ENCODE results near the gene COL1A2. TPM values are rescaled to one million over a fixed set of nuclear protein-coding genes. Genes with fewer than 3 reads are reported as not detected.

Gene COL1A2
- total RNA-seq, 1 experiment from 2014 or later = 3.0 TPM

- ChIA-PET CTCF (no interaction called here), POLR2A (no interaction called here), RAD21 (ENCODE audit: low non-redundant PET in 1 of 2, low total read pairs in 2 of 2, uncharacterized antibody in 2 of 2, unreplicated experiment in 2 of 2) (no interaction called here)
- Histone ChIP-seq H3K9me2 (ENCODE audit: insufficient read depth) (no peaks in the 10 kb centered on the region), H3K36me3 (ENCODE audit: control insufficient read depth in 1 of 2, insufficient read depth in 2 of 2, low read length in 2 of 2) (no peaks in the 10 kb centered on the region), H3K27me3 (ENCODE audit: insufficient read depth, low read length) (no peaks in the 10 kb centered on the region), H3K4me3 (replicated peaks in 1 of 2; ENCODE audit: low read depth in 1 of 2, low read length in 2 of 2) (no peak overlapping the region), H2AFZ (ENCODE audit: low read depth, low read length, poor library complexity, severe bottlenecking) (no peak overlapping the region), H4K20me1 (ENCODE audit: insufficient read depth) (no peaks in the 10 kb centered on the region), H3K27ac (ENCODE audit: low read depth, low read length) (no peak overlapping the region), H3K79me2 (ENCODE audit: insufficient read depth, low read length) (no peaks in the 10 kb centered on the region), H3K4me1 (ENCODE audit: control insufficient read depth in 1 of 2, insufficient read depth in 2 of 2, low read length in 2 of 2) (no peaks in the 10 kb centered on the region), H3K9ac (ENCODE audit: low read length) (no peak overlapping the region), H3K4me2 (ENCODE audit: low read length) (no peak overlapping the region), H3K9me3 (ENCODE audit: control insufficient read depth in 1 of 2, insufficient read depth in 1 of 2, low read depth in 1 of 2, low read length in 2 of 2) (no peaks in the 10 kb centered on the region)
- DNase-seq (ENCODE audit: low read depth, low spot score) (no peak), ATAC-seq (no peak)
- TF ChIP-seq CTCF (IDR thresholded peaks at IDR 0.05 in 2 of 3, conservative IDR thresholded peaks at IDR 0.05 in 1 of 3; ENCODE audit: borderline replicate concordance in 1 of 3, insufficient read depth in 1 of 3, low read depth in 2 of 3, low read length in 2 of 3) = no peak
- intact Hi-C loops (cut with micrococcal nuclease) = no loop called here
- no TSS peak for BruUV-seq (replicated peaks)
These were observed 27.4 kb downstream of the COL1A2 start for GRCh38 chr7:94422136-94422535.

- no peak overlapping the region for H3K9ac ChIP-seq (ENCODE audit: low read length)
- ChIA-PET RAD21 (ENCODE audit: low non-redundant PET in 1 of 2, low total read pairs in 2 of 2, uncharacterized antibody in 2 of 2, unreplicated experiment in 2 of 2) (no interaction called here), CTCF (no interaction called here), POLR2A (no interaction called here)
- H3K4me3 ChIP-seq (replicated peaks in 1 of 2; ENCODE audit: low read depth in 1 of 2, low read length in 2 of 2) = no peak overlapping the region
- BruUV-seq (replicated peaks) = no TSS peak
- no peaks in the 10 kb centered on the region for H3K9me2 ChIP-seq (ENCODE audit: insufficient read depth)
- H3K4me1 ChIP-seq (ENCODE audit: control insufficient read depth in 1 of 2, insufficient read depth in 2 of 2, low read length in 2 of 2) = no peaks in the 10 kb centered on the region
- intact Hi-C loops (cut with micrococcal nuclease) = no loop called here
- no peak for TF ChIP-seq CTCF (IDR thresholded peaks at IDR 0.05 in 2 of 3, conservative IDR thresholded peaks at IDR 0.05 in 1 of 3; ENCODE audit: borderline replicate concordance in 1 of 3, insufficient read depth in 1 of 3, low read depth in 2 of 3, low read length in 2 of 3)
- TF ChIP-seq SP1 (IDR thresholded peaks at IDR 0.05; ENCODE audit: low read depth) = no peak
- TF ChIP-seq TCF7L2 (IDR thresholded peaks at IDR 0.05; ENCODE audit: borderline replicate concordance, extremely low read depth, insufficient read depth, insufficient read length) = no peak
- TF ChIP-seq JUND (IDR thresholded peaks at IDR 0.05) = no peak
- TF ChIP-seq ZNF274 (IDR thresholded peaks at IDR 0.05; ENCODE audit: low read depth, low read length) = no peak
- TF ChIP-seq RAD21 (IDR thresholded peaks at IDR 0.05; ENCODE audit: low read depth) = no peak
- TF ChIP-seq CEBPB (IDR thresholded peaks at IDR 0.05; ENCODE audit: low read depth) = no peak
- no peak for TF ChIP-seq ELF1 (IDR thresholded peaks at IDR 0.05; ENCODE audit: borderline replicate concordance, low read depth)
- no peak for TF ChIP-seq SRF (IDR thresholded peaks at IDR 0.05; ENCODE audit: low read depth)
- no peak for TF ChIP-seq REST (IDR thresholded peaks at IDR 0.05; ENCODE audit: low read depth)
- no peak for TF ChIP-seq POLR2A (IDR thresholded peaks at IDR 0.05; ENCODE audit: borderline replicate concordance, extremely low read depth, insufficient read depth, insufficient read length)
- H3K27ac ChIP-seq (ENCODE audit: low read depth, low read length) = no peak overlapping the region
- no peak overlapping the region for H2AFZ ChIP-seq (ENCODE audit: low read depth, low read length, poor library complexity, severe bottlenecking)
- DNase-seq (ENCODE audit: low read depth, low spot score) (no peak), ATAC-seq (no peak)
- no peaks in the 10 kb centered on the region for H3K79me2 ChIP-seq (ENCODE audit: insufficient read depth, low read length)
- H3K9me3 ChIP-seq (ENCODE audit: control insufficient read depth in 1 of 2, insufficient read depth in 1 of 2, low read depth in 1 of 2, low read length in 2 of 2) = no peaks in the 10 kb centered on the region
- H3K4me2 ChIP-seq (ENCODE audit: low read length) = no peak overlapping the region
- no peaks in the 10 kb centered on the region for H3K36me3 ChIP-seq (ENCODE audit: control insufficient read depth in 1 of 2, insufficient read depth in 2 of 2, low read length in 2 of 2)
- no peaks in the 10 kb centered on the region for H4K20me1 ChIP-seq (ENCODE audit: insufficient read depth)
- H3K27me3 ChIP-seq (ENCODE audit: insufficient read depth, low read length) = no peaks in the 10 kb centered on the region
These were observed 28.2 kb downstream of the COL1A2 start for GRCh38 chr7:94422827-94423460.

Data from HCT116 (cell line).